GM15510 (cell line): ENCODE results near the gene CCM2.

Experiments
- POLR2A ChIP-seq: IDR thresholded peaks from 3 replicates; pipeline ENCODE4 v1.6.1; 2011; ENCODE audit warnings: borderline replicate concordance; ENCODE audit not compliant: insufficient read length; ENCODE audit errors: extremely low read depth

CCM2 gene

GRCh38 chr7:45032421-45032820, 32.4 kb downstream of the CCM2 start:
- TF ChIP-seq POLR2A, result no peak

- no peak for TF ChIP-seq POLR2A
Observed at GRCh38 chr7:45033261-45033930, 33.4 kb downstream of the CCM2 start.

- no peak for TF ChIP-seq POLR2A
Observed at GRCh38 chr7:45033931-45034290, 33.9 kb downstream of the CCM2 start.

- TF ChIP-seq POLR2A, result no peak
Observed at GRCh38 chr7:45035371-45035770, 35.4 kb downstream of the CCM2 start.

- TF ChIP-seq POLR2A, result no peak
Observed at GRCh38 chr7:45035893-45036292, 35.9 kb downstream of the CCM2 start.

GRCh38 chr7:45036317-45036716, 36.3 kb downstream of the CCM2 start:
- TF ChIP-seq POLR2A, result no peak

- TF ChIP-seq POLR2A, result no peak
Observed at GRCh38 chr7:45036796-45037195, 36.8 kb downstream of the CCM2 start.

- no peak for TF ChIP-seq POLR2A
Observed at GRCh38 chr7:45037876-45038275, 37.9 kb downstream of the CCM2 start.

- no peak for TF ChIP-seq POLR2A
Observed at GRCh38 chr7:45039106-45039505, 39.1 kb downstream of the CCM2 start.

GRCh38 chr7:45044338-45044737, 44.3 kb downstream of the CCM2 start:
- no peak for TF ChIP-seq POLR2A

- no peak for TF ChIP-seq POLR2A
Observed at GRCh38 chr7:45048748-45049147, 48.7 kb downstream of the CCM2 start.

GRCh38 chr7:45050198-45050597, 50.2 kb downstream of the CCM2 start:
- TF ChIP-seq POLR2A, result no peak

- TF ChIP-seq POLR2A, result no peak
Observed at GRCh38 chr7:45052011-45052410, 52.0 kb downstream of the CCM2 start.

- no peak for TF ChIP-seq POLR2A
Observed at GRCh38 chr7:45053401-45053800, 53.4 kb downstream of the CCM2 start.

- TF ChIP-seq POLR2A, result no peak
Observed at GRCh38 chr7:45053941-45054340, 53.9 kb downstream of the CCM2 start.

GRCh38 chr7:45054442-45054841, 54.4 kb downstream of the CCM2 start:
- TF ChIP-seq POLR2A, result no peak

GRCh38 chr7:45055016-45055415, 55.0 kb downstream of the CCM2 start:
- no peak for TF ChIP-seq POLR2A
